Activated CD4-positive, alpha-beta T cell treated with anti-CD3 and anti-CD28 coated beads, Interleukin-2, amount 10 ng/mL, durations not matched to agents 24 days and 14 days (primary cell): ENCODE results near the gene KISS1R. TPM values are rescaled to one million over a fixed set of nuclear protein-coding genes. Genes with fewer than 3 reads are reported as not detected.

ENCODE experiments used
- DNase-seq: peaks from one replicate; pipeline ENCODE4 v3.0.0; 2022
- H3K27ac Mint-ChIP-seq: one replicate; pipeline ENCODE4 v1.8.0; 2022; ENCODE audit warnings: mild to moderate bottlenecking, mixed read lengths
- H3K27me3 Mint-ChIP-seq: one replicate; pipeline ENCODE4 v1.8.0; 2022; ENCODE audit warnings: mixed read lengths
- H3K36me3 Mint-ChIP-seq: one replicate; pipeline ENCODE4 v1.8.0; 2022; ENCODE audit warnings: low read depth, mild to moderate bottlenecking, mixed read lengths
- H3K4me1 Mint-ChIP-seq: one replicate; pipeline ENCODE4 v1.8.0; 2021; ENCODE audit warnings: mixed read lengths
- H3K4me3 Mint-ChIP-seq: one replicate; pipeline ENCODE4 v1.8.0; 2022; ENCODE audit warnings: mild to moderate bottlenecking, moderate library complexity, mixed read lengths
- H3K9me3 Mint-ChIP-seq: one replicate; pipeline ENCODE4 v1.8.0; 2021; ENCODE audit warnings: mixed read lengths
- intact Hi-C: fragments of 100-400 bp; cut with micrococcal nuclease; formaldehyde crosslinking; loops from one replicate; pipeline ENCODE4 v1.15.1; 2023
- total RNA-seq: library from RNA; stranded (reverse); gene quantifications from 2 replicates; pipeline ENCODE4 v1.2.3, GENCODE V29; 2022

The KISS1R gene
- total RNA-seq, 1 donor from 2014 or later = 12.9 TPM

DNA sequence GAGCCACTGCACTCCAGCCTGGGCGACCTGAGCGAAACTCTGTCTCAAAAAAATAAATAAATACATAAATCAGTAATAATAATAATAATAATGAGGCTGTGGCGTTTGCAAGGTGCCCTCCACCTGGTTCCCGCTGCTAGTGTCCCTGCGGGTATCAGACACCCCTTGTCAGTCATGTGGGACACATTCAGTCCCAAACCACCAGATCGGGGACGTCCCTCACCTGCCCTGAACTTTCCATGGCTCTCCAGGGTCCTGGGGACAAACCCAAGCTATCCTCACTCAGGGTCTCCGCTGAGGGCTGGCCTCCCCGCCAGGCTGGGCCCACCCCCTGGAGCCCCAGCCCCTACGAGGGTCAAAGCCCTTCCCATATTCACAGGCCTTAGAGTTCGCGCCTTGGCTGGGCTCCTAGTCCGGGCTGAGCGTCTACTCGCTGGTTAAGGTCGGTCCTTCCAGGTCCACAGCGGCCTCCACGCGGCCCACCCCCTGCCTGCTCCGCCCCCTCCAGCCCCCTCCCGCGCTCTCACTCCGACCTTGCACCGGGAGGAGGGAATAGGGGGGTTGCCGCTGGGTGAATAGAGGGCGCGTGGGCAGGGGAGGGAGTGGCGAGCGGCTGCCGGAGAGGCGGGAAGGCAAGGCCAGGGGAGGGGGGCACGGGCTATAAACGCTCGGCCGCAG, 349 bp upstream of the KISS1R start:
- H3K36me3 Mint-ChIP-seq = peaks cover 1% of the 10 kb centered on the region
- peak; percentile 66 for DNase-seq
- no peaks in the 10 kb centered on the region for H3K9me3 Mint-ChIP-seq
- peaks cover 15% of the 10 kb centered on the region for H3K4me1 Mint-ChIP-seq
- peak overlapping the region; percentile 23 for H3K4me3 Mint-ChIP-seq
- intact Hi-C loops = no loop called here
- H3K27me3 Mint-ChIP-seq = peaks cover 2% of the 10 kb centered on the region
- no peak overlapping the region for H3K27ac Mint-ChIP-seq

DNA sequence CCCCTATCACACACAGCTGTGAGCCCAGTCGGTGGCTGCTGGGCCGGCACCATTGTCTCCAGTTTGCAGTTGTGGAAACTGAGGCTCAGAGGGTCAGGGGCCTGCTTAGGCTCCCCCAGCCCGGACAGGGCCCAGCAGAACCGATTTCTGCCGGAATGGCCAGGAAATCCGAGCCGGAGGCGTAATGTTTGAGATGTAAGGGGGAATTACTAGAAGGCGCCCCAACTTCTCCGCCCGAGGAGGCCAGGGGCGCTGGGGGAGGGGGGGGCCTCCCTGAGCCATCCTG, 962 bp downstream of the KISS1R start:
- H3K36me3 Mint-ChIP-seq = peaks cover 1% of the 10 kb centered on the region
- H3K9me3 Mint-ChIP-seq = no peaks in the 10 kb centered on the region
- H3K27me3 Mint-ChIP-seq = peaks cover 2% of the 10 kb centered on the region
- DNase-seq = no peak
- H3K4me3 Mint-ChIP-seq = peak overlapping the region; percentile 80
- intact Hi-C loops = no loop called here
- H3K27ac Mint-ChIP-seq = peak overlapping the region; percentile 74
- H3K4me1 Mint-ChIP-seq = peaks cover 17% of the 10 kb centered on the region

DNA sequence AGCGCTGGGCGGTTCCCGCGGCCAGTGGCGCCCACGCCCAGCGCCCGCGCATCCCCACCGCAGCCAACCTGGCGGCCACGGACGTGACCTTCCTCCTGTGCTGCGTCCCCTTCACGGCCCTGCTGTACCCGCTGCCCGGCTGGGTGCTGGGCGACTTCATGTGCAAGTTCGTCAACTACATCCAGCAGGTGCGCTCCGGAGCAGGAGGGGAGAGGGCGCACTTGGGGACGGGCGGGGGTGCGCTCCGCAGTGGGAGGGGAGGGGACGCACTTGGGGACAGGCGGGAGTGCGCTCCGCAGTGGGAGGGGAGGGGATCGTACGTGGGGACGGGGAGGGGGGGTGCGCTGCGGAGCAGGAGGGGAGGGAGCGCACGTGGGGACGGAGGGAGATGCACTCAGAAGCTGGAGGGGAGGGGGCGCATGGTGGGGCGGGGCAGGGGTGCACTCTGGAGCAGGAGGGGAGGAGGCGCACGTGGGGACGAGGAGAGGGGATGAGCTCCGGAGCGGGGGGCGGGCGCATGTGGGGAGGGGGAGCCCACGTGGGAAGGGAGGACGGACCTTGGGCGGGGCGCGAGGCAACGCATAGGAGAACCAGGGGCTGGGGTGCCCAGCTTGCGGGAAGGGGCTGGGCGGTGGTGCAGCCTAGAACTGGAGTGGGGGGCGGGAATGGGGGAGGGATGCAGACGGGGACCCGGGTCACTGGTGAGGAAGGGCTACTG, 1.5 kb downstream of the KISS1R start:
- peak overlapping the region; percentile 73 for H3K27ac Mint-ChIP-seq

DNA sequence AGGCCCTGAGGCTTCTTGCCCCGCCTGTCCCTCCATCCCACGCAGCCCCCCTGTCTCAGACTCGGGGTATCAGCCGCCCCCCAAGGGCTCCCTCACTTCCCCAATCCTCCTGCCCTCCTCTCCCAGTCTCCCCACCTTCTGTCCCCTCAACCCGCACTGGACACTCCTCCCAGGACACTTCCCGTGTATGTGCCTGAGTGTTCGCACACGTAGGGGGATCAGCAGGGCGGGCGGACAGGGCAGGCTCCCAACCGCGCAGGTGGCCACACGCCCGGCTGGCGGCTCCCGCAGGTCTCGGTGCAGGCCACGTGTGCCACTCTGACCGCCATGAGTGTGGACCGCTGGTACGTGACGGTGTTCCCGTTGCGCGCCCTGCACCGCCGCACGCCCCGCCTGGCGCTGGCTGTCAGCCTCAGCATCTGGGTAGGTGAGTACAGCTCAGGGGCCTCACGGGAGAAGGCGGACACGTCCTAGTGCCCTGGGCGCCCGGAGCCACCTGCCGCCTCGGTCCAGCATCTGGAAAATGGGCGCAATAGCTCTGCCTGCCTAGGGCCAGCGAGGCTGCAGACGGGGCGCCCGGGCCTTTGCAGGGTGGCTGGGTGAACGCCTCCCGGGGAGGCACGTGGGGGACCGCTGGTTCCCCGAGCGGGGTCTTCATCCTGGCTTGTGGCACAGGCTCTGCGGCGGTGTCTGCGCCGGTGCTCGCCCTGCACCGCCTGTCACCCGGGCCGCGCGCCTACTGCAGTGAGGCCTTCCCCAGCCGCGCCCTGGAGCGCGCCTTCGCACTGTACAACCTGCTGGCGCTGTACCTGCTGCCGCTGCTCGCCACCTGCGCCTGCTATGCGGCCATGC, 2.3 kb downstream of the KISS1R start:
- Mint-ChIP-seq H3K4me3 (peak overlapping the region; percentile 75), H3K4me1 (peaks cover 18% of the 10 kb centered on the region)
- peak; percentile 82 for DNase-seq

More for the DNA sequence above, 1.5 kb downstream of the KISS1R start:
- peak; percentile 77 for DNase-seq
- Mint-ChIP-seq H3K9me3 (no peaks in the 10 kb centered on the region), H3K4me3 (peak overlapping the region; percentile 75), H3K36me3 (peaks cover 1% of the 10 kb centered on the region), H3K4me1 (peaks cover 17% of the 10 kb centered on the region), H3K27me3 (peaks cover 2% of the 10 kb centered on the region)
- intact Hi-C loops = no loop called here

DNA sequence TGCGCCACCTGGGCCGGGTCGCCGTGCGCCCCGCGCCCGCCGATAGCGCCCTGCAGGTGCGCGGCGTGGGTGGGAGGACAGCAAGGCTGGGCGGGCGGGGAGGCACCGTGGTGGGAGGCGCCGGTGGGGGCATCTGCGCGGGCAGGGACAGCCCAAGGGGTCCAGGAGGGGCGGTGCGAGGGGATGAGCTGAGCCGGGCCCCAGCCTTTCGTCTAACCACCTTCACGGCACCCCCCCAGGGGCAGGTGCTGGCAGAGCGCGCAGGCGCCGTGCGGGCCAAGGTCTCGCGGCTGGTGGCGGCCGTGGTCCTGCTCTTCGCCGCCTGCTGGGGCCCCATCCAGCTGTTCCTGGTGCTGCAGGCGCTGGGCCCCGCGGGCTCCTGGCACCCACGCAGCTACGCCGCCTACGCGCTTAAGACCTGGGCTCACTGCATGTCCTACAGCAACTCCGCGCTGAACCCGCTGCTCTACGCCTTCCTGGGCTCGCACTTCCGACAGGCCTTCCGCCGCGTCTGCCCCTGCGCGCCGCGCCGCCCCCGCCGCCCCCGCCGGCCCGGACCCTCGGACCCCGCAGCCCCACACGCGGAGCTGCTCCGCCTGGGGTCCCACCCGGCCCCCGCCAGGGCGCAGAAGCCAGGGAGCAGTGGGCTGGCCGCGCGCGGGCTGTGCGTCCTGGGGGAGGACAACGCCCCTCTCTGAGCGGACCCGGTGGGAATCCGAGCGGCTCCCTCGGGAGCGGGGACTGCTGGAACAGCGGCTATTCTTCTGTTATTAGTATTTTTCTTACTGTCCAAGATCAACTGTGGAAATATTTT, 3.1 kb downstream of the KISS1R start:
- peak overlapping the region; percentile 92 for H3K27ac Mint-ChIP-seq
- H3K4me3 Mint-ChIP-seq = peak overlapping the region; percentile 86
- H3K4me1 Mint-ChIP-seq = peaks cover 16% of the 10 kb centered on the region
- H3K9me3 Mint-ChIP-seq = no peaks in the 10 kb centered on the region
- intact Hi-C loops = loop anchor here (1.0 to 5.0 kb wide), 4 partner anchors 150 to 321 kb away; partner anchors contain the start of gene ATP5F1D
- peak; percentile 90 for DNase-seq
- H3K27me3 Mint-ChIP-seq = peaks cover 2% of the 10 kb centered on the region
- H3K36me3 Mint-ChIP-seq = peaks cover 1% of the 10 kb centered on the region

More for the DNA sequence above, 2.3 kb downstream of the KISS1R start:
- Mint-ChIP-seq H3K27me3 (peaks cover 2% of the 10 kb centered on the region), H3K9me3 (no peaks in the 10 kb centered on the region), H3K36me3 (peaks cover 1% of the 10 kb centered on the region), H3K27ac (peak overlapping the region; percentile 73)
- intact Hi-C loops = loop anchor here (1.0 to 5.0 kb wide), 4 partner anchors 149 to 321 kb away; partner anchors contain the start of gene ATP5F1D

DNA sequence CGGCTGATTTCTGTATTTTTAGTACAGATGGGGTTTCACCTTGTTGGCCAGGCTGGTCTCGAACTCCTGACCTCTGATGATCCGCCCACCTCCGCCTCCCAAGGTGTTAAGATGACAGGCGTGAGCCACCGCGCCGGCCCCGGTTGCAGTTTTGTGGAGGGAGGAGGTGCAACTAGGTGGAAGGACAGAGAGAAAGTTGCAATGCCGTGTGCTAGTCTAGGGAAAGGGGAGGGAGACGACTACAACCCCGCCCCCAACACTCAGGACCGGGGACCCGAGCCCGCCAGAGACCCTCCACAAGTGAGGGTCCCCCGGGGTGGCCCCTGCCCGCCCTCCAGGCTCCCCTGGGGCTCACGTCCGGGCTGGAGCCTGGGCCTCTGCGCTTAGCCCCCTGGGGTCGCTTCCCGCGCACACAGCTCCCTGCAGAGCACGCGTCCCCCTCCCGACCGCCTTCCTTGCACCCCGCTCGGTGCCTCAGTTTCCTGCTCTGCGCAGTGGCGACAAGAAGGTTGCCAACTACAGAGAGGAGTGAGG, 7.5 kb downstream of the KISS1R start:
- Mint-ChIP-seq H3K4me1 (peaks cover 12% of the 10 kb centered on the region), H3K36me3 (peaks cover 1% of the 10 kb centered on the region), H3K4me3 (peak overlapping the region; percentile 86), H3K27me3 (no peaks in the 10 kb centered on the region), H3K27ac (peak overlapping the region; percentile 81), H3K9me3 (no peaks in the 10 kb centered on the region)
- peak; percentile 79 for DNase-seq
- intact Hi-C loops = loop anchor here (1.0 to 5.0 kb wide), 4 partner anchors 60 to 268 kb away; partner anchors contain the start of genes PTBP1 and WDR18

DNA sequence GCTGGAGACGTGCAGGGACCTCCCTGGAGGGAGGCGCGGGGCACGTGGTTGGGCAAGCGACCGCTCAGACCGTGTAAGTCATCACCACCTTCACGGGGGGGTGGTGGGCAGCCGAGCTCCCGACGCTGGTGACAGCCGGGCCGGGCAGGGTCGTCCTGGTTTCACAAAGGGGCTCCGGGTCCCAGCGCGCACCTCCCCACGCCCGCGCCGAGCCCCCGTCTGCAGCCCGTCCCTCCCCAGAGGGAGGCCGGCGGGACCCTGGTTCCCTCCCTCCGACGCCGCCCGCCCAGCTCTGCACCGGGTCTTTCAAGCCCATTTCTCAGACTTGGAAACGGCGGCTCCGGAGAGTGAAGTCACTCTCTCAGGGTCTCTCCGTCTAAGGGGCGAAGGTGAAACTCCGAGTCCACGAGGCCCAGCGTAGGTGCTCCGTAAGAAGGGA, 8.0 kb downstream of the KISS1R start:
- Mint-ChIP-seq H3K9me3 (no peaks in the 10 kb centered on the region), H3K4me1 (peaks cover 12% of the 10 kb centered on the region), H3K27me3 (no peaks in the 10 kb centered on the region), H3K27ac (peak overlapping the region; percentile 83), H3K4me3 (peak overlapping the region; percentile 86), H3K36me3 (peaks cover 3% of the 10 kb centered on the region)
- intact Hi-C loops = loop anchor here (1.0 to 2.0 kb wide), 2 partner anchors 59 to 128 kb away; partner anchors contain the start of genes PTBP1 and WDR18
- no peak for DNase-seq

DNA sequence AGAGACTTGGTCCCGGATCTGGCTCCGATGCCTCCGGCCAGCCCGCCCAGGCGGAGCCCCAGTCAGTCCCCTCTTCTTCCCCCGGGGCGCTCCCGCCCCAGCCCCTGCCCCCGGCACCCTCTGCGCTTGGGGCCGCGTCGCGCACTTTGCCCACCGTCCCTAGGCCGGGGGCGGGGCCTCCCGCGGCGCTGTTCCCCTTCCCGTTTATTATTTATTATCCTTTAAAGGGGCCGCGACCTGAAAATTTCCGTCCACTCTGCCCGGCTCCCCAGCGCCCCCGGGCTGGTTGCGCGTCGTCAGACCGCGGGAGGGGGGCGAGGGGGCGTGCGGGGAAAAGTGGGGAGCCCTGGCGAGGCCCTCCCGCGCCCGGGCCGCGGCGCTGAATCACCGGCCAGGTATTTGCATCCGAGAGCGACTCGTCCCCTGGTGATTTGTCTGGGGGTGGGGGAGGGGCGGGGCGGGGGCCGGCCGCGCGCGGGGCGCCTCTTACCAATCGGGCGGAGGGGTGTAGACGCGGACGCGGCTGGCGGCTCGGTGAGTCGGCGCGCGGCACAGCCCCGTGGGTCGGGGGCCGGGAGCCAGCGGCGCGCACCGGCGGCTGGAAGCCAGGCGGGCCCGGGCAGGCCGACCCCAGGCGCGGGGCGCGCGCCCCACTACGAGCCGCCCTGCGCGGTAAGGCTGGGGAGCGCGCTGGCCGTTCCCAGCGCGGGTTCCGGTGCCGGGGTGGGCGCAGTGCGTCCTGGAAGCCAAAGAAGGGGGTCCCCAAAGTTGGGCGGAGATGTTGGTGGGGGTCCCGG, 8.6 kb downstream of the KISS1R start, which contains the start of gene ARID3A:
Gene ARID3A (plus strand): TSS at position 510 of the 797 bp plus-strand sequence. CDS start 3,494 bp downstream, outside the sequence.
- peak; percentile 94 for DNase-seq
- peaks cover 11% of the 10 kb centered on the region for H3K4me1 Mint-ChIP-seq
- no peaks in the 10 kb centered on the region for H3K27me3 Mint-ChIP-seq
- H3K9me3 Mint-ChIP-seq = no peaks in the 10 kb centered on the region
- H3K4me3 Mint-ChIP-seq = peak within 1 kb of the TSS; percentile 86
- intact Hi-C loops = loop anchor here (1.0 to 2.0 kb wide), 2 partner anchors 59 to 129 kb away; partner anchors contain the start of genes PTBP1 and WDR18
- peak within 1 kb of the TSS; percentile 83 for H3K27ac Mint-ChIP-seq
- H3K36me3 Mint-ChIP-seq = peaks cover 2% of the 10 kb centered on the region

DNA sequence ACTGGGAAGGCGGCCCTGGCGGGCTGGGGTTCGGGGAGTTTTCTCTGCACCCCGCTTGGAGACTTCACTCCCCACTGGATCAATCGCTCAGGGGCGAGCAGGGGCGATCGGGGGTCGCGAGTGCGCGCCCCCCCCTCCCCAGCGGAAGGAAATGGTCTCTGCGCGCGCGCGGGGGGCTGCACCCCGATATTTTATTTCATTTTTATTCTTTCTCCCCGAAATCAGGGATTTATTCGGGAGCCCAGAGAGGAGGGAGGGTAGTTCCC, 9.1 kb downstream of the KISS1R start:
- intact Hi-C loops = no loop called here
- DNase-seq = no peak
- Mint-ChIP-seq H3K9me3 (no peaks in the 10 kb centered on the region), H3K27me3 (no peaks in the 10 kb centered on the region), H3K36me3 (peaks cover 5% of the 10 kb centered on the region), H3K27ac (no peak overlapping the region), H3K4me3 (peak overlapping the region; percentile 81), H3K4me1 (peaks cover 8% of the 10 kb centered on the region)

DNA sequence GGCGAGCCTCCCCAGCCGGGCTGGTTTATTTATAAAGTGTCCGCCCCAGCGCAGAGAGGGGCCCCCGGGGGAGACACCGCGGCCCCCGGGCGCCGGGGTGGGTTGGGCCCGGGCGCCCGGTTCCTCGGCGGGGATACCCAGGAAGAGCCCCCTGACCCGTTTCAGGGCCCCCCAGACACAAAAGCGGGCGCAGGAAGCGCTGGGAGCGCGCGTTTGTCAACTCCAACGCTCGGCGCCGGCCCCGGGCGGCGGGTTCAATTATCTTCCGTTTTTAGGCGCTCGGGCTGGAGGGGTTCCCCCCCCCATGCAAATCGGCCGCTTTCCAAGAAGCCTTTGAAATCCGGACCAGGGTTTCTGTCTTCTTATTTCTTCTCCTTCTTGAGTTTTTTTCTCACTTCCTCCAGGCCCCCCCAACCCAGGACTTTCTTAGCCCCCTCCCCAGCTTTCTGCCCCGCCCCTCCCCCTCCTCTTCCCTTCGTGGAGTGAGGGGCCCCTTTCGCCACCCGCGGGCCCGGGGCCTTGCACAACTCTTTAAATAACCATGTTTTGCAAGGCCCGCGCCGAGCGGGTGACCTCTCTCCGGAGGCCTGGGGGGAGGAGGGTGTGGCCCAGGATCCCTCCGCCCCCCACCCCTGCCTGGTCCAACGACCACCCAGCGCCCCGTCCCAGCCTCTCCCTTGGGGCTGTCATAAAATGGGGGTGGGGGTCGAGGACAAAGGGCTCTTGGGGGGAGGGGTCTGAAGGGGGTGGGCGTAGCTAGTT, 9.6 kb downstream of the KISS1R start:
- intact Hi-C loops = no loop called here
- peak; percentile 83 for DNase-seq
- H3K4me1 Mint-ChIP-seq = peaks cover 4% of the 10 kb centered on the region
- peaks cover 5% of the 10 kb centered on the region for H3K36me3 Mint-ChIP-seq
- H3K27me3 Mint-ChIP-seq = no peaks in the 10 kb centered on the region
- H3K27ac Mint-ChIP-seq = peak overlapping the region; percentile 76
- H3K4me3 Mint-ChIP-seq = peak overlapping the region; percentile 81
- no peaks in the 10 kb centered on the region for H3K9me3 Mint-ChIP-seq

DNA sequence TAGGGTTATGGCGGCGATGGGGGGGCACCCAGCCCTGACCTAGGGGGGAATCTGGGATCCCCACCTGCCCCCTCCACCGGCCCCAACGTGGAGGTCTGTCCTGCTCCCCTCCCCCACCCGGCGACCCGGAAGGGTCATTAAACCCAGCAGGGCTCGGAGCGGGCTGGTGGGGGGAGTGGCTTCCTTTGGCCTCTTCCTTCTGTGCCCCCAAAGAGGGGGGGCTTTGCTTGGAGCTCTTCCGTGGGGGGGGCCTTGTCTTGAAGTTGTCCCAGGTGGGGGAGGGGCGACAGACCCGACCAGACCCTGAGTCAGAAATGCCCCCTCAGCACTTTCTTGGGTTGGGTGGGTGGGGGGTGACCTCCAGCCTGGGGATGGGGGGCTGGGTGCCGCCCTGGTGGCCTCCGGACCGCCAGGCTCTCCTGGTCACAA, 10.2 kb downstream of the KISS1R start:
- H3K27me3 Mint-ChIP-seq = no peaks in the 10 kb centered on the region
- peak overlapping the region; percentile 23 for H3K4me3 Mint-ChIP-seq
- no peak for DNase-seq
- H3K27ac Mint-ChIP-seq = no peak overlapping the region
- peaks cover 5% of the 10 kb centered on the region for H3K4me1 Mint-ChIP-seq
- peaks cover 7% of the 10 kb centered on the region for H3K36me3 Mint-ChIP-seq
- H3K9me3 Mint-ChIP-seq = no peaks in the 10 kb centered on the region
- intact Hi-C loops = no loop called here
